G401.6 (cell line): Measurements from ENCODE around the gene PDGFD.

Experiments used
- FAIRE-seq: peaks from 2 replicates; lab custom pipeline; 2012; peaks lifted over from hg19 to GRCh38; lab: Jason Lieb, UNC

PDGFD gene

GRCh38 chr11:104164028-104164520 is at the start of gene PDGFD:
Gene PDGFD, minus strand, starts transcription at chr11:104164147.
- no peak for FAIRE-seq

GRCh38 chr11:104206936-104207335 is 43.0 kb upstream of the PDGFD start:
- no peak for FAIRE-seq

GRCh38 chr11:104205838-104206237 is 41.9 kb upstream of the PDGFD start:
- FAIRE-seq, result no peak

- no peak for FAIRE-seq
These were observed 36.7 kb upstream of the PDGFD start for GRCh38 chr11:104200688-104201087.

GRCh38 chr11:104199053-104199452 is 35.1 kb upstream of the PDGFD start:
- FAIRE-seq, result no peak

GRCh38 chr11:104198576-104198975 is 34.6 kb upstream of the PDGFD start:
- FAIRE-seq, result no peak

- no peak for FAIRE-seq
These were observed 27.2 kb upstream of the PDGFD start for GRCh38 chr11:104191124-104191523.

- no peak for FAIRE-seq
These were observed 19.6 kb upstream of the PDGFD start for GRCh38 chr11:104183593-104183992.

GRCh38 chr11:104175769-104176168 is 11.8 kb upstream of the PDGFD start:
- no peak for FAIRE-seq

GRCh38 chr11:104169091-104169490 is 5.1 kb upstream of the PDGFD start:
- FAIRE-seq, result no peak

- FAIRE-seq, result no peak
These were observed 1.1 kb upstream of the PDGFD start for GRCh38 chr11:104165014-104165413.

- no peak for FAIRE-seq
These were observed 583 bp downstream of the PDGFD start for GRCh38 chr11:104163100-104164027.

- FAIRE-seq, result no peak
These were observed 2.0 kb downstream of the PDGFD start for GRCh38 chr11:104161751-104162450.

GRCh38 chr11:104159356-104159755 is 4.6 kb downstream of the PDGFD start:
- no peak for FAIRE-seq

GRCh38 chr11:104155375-104155774 is 8.6 kb downstream of the PDGFD start:
- no peak for FAIRE-seq

- FAIRE-seq, result no peak
These were observed 9.7 kb downstream of the PDGFD start for GRCh38 chr11:104154296-104154695.

GRCh38 chr11:104152941-104153505 is 10.9 kb downstream of the PDGFD start:
- no peak for FAIRE-seq

- FAIRE-seq, result peak; percentile 52
These were observed 12.3 kb downstream of the PDGFD start for GRCh38 chr11:104151404-104152204.

GRCh38 chr11:104148706-104149105 is 15.2 kb downstream of the PDGFD start:
- FAIRE-seq, result no peak

GRCh38 chr11:104148074-104148473 is 15.9 kb downstream of the PDGFD start:
- no peak for FAIRE-seq

- FAIRE-seq, result no peak
These were observed 17.0 kb downstream of the PDGFD start for GRCh38 chr11:104146943-104147342.

GRCh38 chr11:104146421-104146820 is 17.5 kb downstream of the PDGFD start:
- FAIRE-seq, result no peak
